Measurements from ENCODE around the gene CRTC1. TPM values are rescaled to one million over a fixed set of nuclear protein-coding genes. Genes with fewer than 3 reads are reported as not detected.

Gene CRTC1
- total RNA-seq, 1 donor from 2014 or later, result 14.6 TPM

- H3K36me3 Mint-ChIP-seq (ENCODE audit: low read depth), result peaks cover 4% of the 10 kb centered on the region
- no peak overlapping the region for H3K4me3 Mint-ChIP-seq (ENCODE audit: unreplicated experiment)
- no peak for DNase-seq (ENCODE audit: low spot score)
- H3K27me3 Mint-ChIP-seq (ENCODE audit: low read depth), result no peaks in the 10 kb centered on the region
- peaks cover 3% of the 10 kb centered on the region for H3K9me3 Mint-ChIP-seq (ENCODE audit: low read depth)
- H3K27ac Mint-ChIP-seq (ENCODE audit: unreplicated experiment), result peak overlapping the region; percentile 51
- TF ChIP-seq CTCF (IDR thresholded peaks at IDR 0.05), result no peak
- H3K4me1 Mint-ChIP-seq (ENCODE audit: low read depth), result peaks cover 14% of the 10 kb centered on the region
Measured at GRCh38 chr19:18717601-18718000, 34.1 kb downstream of the CRTC1 start.

- H3K4me1 Mint-ChIP-seq (ENCODE audit: low read depth), result peaks cover 11% of the 10 kb centered on the region
- no peak for DNase-seq (ENCODE audit: low spot score)
- peaks cover 5% of the 10 kb centered on the region for H3K36me3 Mint-ChIP-seq (ENCODE audit: low read depth)
- H3K4me3 Mint-ChIP-seq (ENCODE audit: unreplicated experiment), result no peak overlapping the region
- no peaks in the 10 kb centered on the region for H3K27me3 Mint-ChIP-seq (ENCODE audit: low read depth)
- TF ChIP-seq CTCF (IDR thresholded peaks at IDR 0.05), result no peak
- H3K9me3 Mint-ChIP-seq (ENCODE audit: low read depth), result peaks cover 3% of the 10 kb centered on the region
- H3K27ac Mint-ChIP-seq (ENCODE audit: unreplicated experiment), result no peak overlapping the region
Measured at GRCh38 chr19:18718015-18718526, 34.6 kb downstream of the CRTC1 start.

DNA sequence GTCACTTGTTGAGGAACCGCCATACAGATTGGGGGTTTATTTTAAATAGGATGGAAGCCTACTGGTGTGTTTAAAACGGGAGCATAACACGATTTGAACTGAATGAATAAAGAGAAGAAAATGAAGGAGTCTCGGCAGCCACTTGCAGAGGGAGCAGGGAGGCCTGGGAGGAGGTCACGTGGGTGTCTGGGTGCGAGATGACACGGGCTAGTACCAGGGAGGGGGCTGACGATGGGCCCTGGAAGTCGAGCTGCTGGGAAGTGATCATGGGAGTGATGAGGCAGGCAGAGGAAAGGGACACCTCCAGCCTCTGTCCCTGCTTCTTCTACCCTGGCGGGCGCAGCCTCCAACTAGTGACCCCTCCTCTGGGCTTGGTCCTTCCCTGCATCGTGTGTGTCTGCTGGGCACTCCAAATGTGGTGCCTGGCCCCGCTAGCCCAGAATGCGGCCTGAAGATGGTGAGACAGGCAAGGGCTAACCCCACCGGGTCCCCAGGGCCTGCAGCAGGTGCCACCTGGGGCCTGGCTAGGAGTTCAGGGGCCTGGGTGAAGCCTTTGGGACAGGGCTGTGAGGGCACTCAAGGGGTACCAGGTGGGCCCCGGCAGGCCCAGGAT is 35.5 kb downstream of the CRTC1 start:
- no peak overlapping the region for H3K27ac Mint-ChIP-seq (ENCODE audit: unreplicated experiment)
- no peak for DNase-seq (ENCODE audit: low spot score)
- TF ChIP-seq CTCF (IDR thresholded peaks at IDR 0.05), result no peak
- peaks cover 9% of the 10 kb centered on the region for H3K4me1 Mint-ChIP-seq (ENCODE audit: low read depth)
- H3K4me3 Mint-ChIP-seq (ENCODE audit: unreplicated experiment), result no peak overlapping the region
- H3K27me3 Mint-ChIP-seq (ENCODE audit: low read depth), result no peaks in the 10 kb centered on the region
- H3K36me3 Mint-ChIP-seq (ENCODE audit: low read depth), result peaks cover 5% of the 10 kb centered on the region
- peaks cover 3% of the 10 kb centered on the region for H3K9me3 Mint-ChIP-seq (ENCODE audit: low read depth)

DNA sequence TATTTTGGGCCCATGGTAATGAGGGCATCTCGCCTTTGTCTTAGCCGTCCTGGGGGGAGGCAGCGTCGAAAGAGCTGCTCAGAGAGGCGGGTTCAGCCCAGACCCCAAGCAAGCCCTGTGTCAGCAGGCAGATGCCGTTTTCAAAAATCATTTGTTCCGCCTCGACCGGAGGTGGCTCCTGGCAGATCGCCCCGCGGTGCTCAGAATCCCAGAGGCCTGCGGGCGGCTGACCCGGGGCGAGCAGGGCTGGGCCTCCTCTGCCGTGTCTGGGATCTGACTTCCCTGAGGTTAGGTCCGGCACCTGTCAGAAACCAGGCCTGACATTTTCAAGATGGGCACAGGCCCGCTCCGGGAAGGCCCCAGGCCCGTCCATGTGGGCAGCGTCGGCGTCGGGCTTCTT is 36.1 kb downstream of the CRTC1 start:
- Mint-ChIP-seq H3K4me1 (ENCODE audit: low read depth) (peaks cover 9% of the 10 kb centered on the region), H3K27ac (ENCODE audit: unreplicated experiment) (no peak overlapping the region), H3K27me3 (ENCODE audit: low read depth) (no peaks in the 10 kb centered on the region), H3K9me3 (ENCODE audit: low read depth) (peaks cover 3% of the 10 kb centered on the region), H3K36me3 (ENCODE audit: low read depth) (peaks cover 5% of the 10 kb centered on the region), H3K4me3 (ENCODE audit: unreplicated experiment) (no peak overlapping the region)
- no peak for TF ChIP-seq CTCF (IDR thresholded peaks at IDR 0.05)
- DNase-seq (ENCODE audit: low spot score), result no peak

- no peaks in the 10 kb centered on the region for H3K4me1 Mint-ChIP-seq (ENCODE audit: low read depth)
- H3K4me3 Mint-ChIP-seq (ENCODE audit: unreplicated experiment), result no peak overlapping the region
- no peaks in the 10 kb centered on the region for H3K27me3 Mint-ChIP-seq (ENCODE audit: low read depth)
- DNase-seq (ENCODE audit: low spot score), result no peak
- no peak overlapping the region for H3K27ac Mint-ChIP-seq (ENCODE audit: unreplicated experiment)
- no peak for TF ChIP-seq CTCF (IDR thresholded peaks at IDR 0.05)
- H3K36me3 Mint-ChIP-seq (ENCODE audit: low read depth), result peaks cover 5% of the 10 kb centered on the region
- peaks cover 3% of the 10 kb centered on the region for H3K9me3 Mint-ChIP-seq (ENCODE audit: low read depth)
Measured at GRCh38 chr19:18723871-18724377, 40.4 kb downstream of the CRTC1 start.
